NCI-H69 (cell line): ENCODE results near the gene SLC39A10.
A peak's percentile ranks its signal among the peaks of the same experiment; 100 is the strongest.
"Not testable (repeated sequence)": the region's sequence is repeated elsewhere in the genome, so short reads cannot be mapped to it uniquely, and the experiment has no call there.

Experiments used
- DNase-seq: peaks from one replicate; lab custom pipeline; 2025; lab: John Stamatoyannopoulos, UW

Gene SLC39A10

GRCh38 chr2:195672674-195673073, 15.6 kb downstream of the SLC39A10 start:
- peak; percentile 30 for DNase-seq

- no peak for DNase-seq
These were observed 17.6 kb downstream of the SLC39A10 start for GRCh38 chr2:195674491-195675221.

GRCh38 chr2:195675783-195676427, 18.9 kb downstream of the SLC39A10 start:
- no peak for DNase-seq

GRCh38 chr2:195677290-195677689, 20.3 kb downstream of the SLC39A10 start:
- no peak for DNase-seq

- no peak for DNase-seq
These were observed 20.9 kb downstream of the SLC39A10 start for GRCh38 chr2:195677884-195678283.

GRCh38 chr2:195682077-195682476, 25.1 kb downstream of the SLC39A10 start:
- DNase-seq = no peak

GRCh38 chr2:195683174-195683573, 26.1 kb downstream of the SLC39A10 start:
- DNase-seq = no peak

GRCh38 chr2:195686564-195686963, 29.5 kb downstream of the SLC39A10 start:
- peak; percentile 9 for DNase-seq

- DNase-seq = peak; percentile 72
These were observed 30.5 kb downstream of the SLC39A10 start for GRCh38 chr2:195687320-195688086.

- DNase-seq = not testable (repeated sequence)
These were observed 35.5 kb downstream of the SLC39A10 start for GRCh38 chr2:195692531-195692930.

GRCh38 chr2:195694553-195694952, 37.5 kb downstream of the SLC39A10 start:
- DNase-seq = peak; percentile 6

GRCh38 chr2:195695002-195695631, 38.1 kb downstream of the SLC39A10 start:
- DNase-seq = no peak

GRCh38 chr2:195696012-195696411, 39.0 kb downstream of the SLC39A10 start:
- no peak for DNase-seq

- no peak for DNase-seq
These were observed 40.7 kb downstream of the SLC39A10 start for GRCh38 chr2:195697681-195698220.

- DNase-seq = no peak
These were observed 43.5 kb downstream of the SLC39A10 start for GRCh38 chr2:195700480-195700879.

GRCh38 chr2:195706161-195706900, 49.3 kb downstream of the SLC39A10 start:
- DNase-seq = no peak

GRCh38 chr2:195709901-195710806, 53.1 kb downstream of the SLC39A10 start:
- no peak for DNase-seq

- DNase-seq = no peak
These were observed 54.5 kb downstream of the SLC39A10 start for GRCh38 chr2:195711478-195711877.

GRCh38 chr2:195716466-195716865, 59.4 kb downstream of the SLC39A10 start:
- DNase-seq = no peak

- no peak for DNase-seq
These were observed 64.0 kb downstream of the SLC39A10 start for GRCh38 chr2:195721042-195721441.
